Effector memory CD4-positive, alpha-beta T cell (primary cell): ENCODE measurements around the gene GRIK4.

Source experiments
- DNase-seq, 3 donors: peaks; one replicate each; pipeline ENCODE4 v3.0.0-alpha.2; 2020
- H3K27ac ChIP-seq: 2 replicates; pipeline ENCODE4 v1.7.0; 2013; ENCODE audit warnings: mild to moderate bottlenecking, low read length, moderate library complexity; ENCODE audit not compliant: insufficient read depth, poor library complexity, severe bottlenecking
- H3K27me3 ChIP-seq: replicated peaks from 2 replicates; pipeline ENCODE4 v1.7.0; 2013; ENCODE audit warnings: mild to moderate bottlenecking, low read length; ENCODE audit not compliant: insufficient read depth, control insufficient read depth, poor library complexity, severe bottlenecking
- H3K36me3 ChIP-seq: 2 replicates; pipeline ENCODE4 v1.7.0; 2013; ENCODE audit warnings: mild to moderate bottlenecking, low read length, moderate library complexity; ENCODE audit not compliant: control insufficient read depth, insufficient read depth
- H3K4me1 ChIP-seq: 2 replicates; pipeline ENCODE4 v1.7.0; 2013; ENCODE audit warnings: low read length, mild to moderate bottlenecking; ENCODE audit not compliant: control insufficient read depth, insufficient read depth, poor library complexity, severe bottlenecking
- H3K4me3 ChIP-seq: 2 replicates; pipeline ENCODE4 v1.7.0; 2013; ENCODE audit warnings: low read length, low read depth, mild to moderate bottlenecking; ENCODE audit not compliant: insufficient read depth, poor library complexity, severe bottlenecking
- H3K9me3 ChIP-seq: 2 replicates; pipeline ENCODE4 v1.7.0; 2013; ENCODE audit warnings: mild to moderate bottlenecking, low read length, moderate library complexity; ENCODE audit not compliant: control insufficient read depth

The GRIK4 gene

DNA sequence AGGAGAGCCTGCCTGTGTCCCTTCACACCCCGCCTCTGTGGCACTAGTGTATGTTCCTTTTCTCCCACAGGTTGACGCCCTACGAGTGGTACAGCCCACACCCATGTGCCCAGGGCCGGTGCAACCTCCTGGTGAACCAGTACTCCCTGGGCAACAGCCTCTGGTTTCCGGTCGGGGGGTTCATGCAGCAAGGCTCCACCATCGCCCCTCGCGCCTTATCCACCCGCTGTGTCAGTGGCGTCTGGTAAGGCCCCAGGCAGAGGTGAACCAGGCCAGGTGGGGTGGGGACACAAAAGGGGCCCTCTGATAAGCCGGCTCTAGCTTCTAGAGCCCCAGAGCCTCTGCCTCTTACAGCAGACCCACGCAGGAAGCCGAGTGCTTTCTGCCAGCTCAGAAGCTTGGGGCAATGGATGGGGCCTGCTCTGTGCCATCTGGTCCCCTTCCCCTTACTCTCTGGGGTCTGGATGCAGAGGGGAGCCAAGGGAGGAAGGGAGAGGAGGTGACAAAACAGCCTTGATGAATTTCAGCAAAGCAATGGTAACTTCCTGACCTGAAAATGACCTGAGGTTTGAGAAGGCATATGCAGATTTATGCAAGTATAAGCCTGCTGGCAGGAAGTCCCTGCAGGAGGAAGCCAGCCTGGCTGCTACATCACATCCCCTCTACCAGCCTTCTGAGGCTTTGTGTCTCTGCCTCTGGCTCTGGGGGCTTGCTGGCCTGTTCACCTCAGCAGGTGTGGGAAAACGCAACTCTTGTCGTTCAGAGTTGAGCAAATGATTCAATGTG is 445.4 kb downstream of the GRIK4 start:
- no peaks in the 10 kb centered on the region for H3K9me3 ChIP-seq
- H3K27ac ChIP-seq, result no peak overlapping the region
- no peak overlapping the region for H3K4me3 ChIP-seq
- H3K27me3 ChIP-seq, result no peaks in the 10 kb centered on the region
- no peaks in the 10 kb centered on the region for H3K36me3 ChIP-seq
- DNase-seq, result no peak
- H3K4me1 ChIP-seq, result peaks cover 7% of the 10 kb centered on the region

DNA sequence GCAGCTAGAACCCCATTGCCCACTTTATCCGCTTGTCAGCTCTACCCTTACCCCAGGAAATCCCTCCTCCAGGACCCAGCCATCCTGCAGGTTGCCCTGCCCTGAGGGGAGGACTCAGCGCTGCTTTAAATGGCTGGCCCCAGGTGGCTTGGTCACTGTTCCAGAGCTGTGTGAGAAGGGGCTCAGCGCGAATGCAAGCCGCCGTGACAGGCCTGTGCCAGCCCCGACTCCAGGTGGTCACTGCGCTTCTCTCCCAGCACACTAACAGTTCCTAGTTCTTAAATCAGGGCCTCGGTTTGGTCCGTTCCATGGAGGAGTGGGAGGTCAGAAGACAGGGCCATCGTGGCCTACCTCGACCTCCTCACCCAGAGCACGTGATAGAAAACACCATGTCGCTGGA is 446.6 kb downstream of the GRIK4 start:
- DNase-seq, result no peak

DNA sequence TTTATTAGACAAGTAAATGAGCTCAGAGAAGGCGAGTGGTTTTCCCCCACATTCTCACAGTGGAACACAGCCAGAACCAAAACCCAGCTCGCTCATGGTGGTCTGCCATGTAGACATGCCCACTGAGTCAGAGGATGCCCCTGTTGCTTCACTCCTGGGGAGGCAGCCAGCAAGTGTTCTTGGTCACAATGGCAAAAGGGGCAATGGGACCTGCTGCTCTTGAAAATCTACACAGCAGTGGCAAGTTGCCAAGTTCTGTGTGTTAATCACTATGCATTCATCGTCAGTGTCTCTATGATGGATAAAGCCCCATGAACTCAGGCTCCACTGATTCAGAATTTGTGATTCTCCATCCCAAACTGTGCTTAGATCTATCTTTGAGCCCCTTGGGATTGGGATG is 447.6 kb downstream of the GRIK4 start:
- Histone ChIP-seq H3K4me1 (peaks cover 7% of the 10 kb centered on the region), H3K4me3 (no peak overlapping the region), H3K36me3 (no peaks in the 10 kb centered on the region), H3K9me3 (no peaks in the 10 kb centered on the region), H3K27me3 (no peaks in the 10 kb centered on the region), H3K27ac (no peak overlapping the region)
- DNase-seq, result no peak

More for the DNA sequence above, 446.6 kb downstream of the GRIK4 start:
- no peak overlapping the region for H3K27ac ChIP-seq
- H3K36me3 ChIP-seq, result no peaks in the 10 kb centered on the region
- no peaks in the 10 kb centered on the region for H3K9me3 ChIP-seq
- no peaks in the 10 kb centered on the region for H3K27me3 ChIP-seq
- peaks cover 7% of the 10 kb centered on the region for H3K4me1 ChIP-seq
- H3K4me3 ChIP-seq, result no peak overlapping the region

DNA sequence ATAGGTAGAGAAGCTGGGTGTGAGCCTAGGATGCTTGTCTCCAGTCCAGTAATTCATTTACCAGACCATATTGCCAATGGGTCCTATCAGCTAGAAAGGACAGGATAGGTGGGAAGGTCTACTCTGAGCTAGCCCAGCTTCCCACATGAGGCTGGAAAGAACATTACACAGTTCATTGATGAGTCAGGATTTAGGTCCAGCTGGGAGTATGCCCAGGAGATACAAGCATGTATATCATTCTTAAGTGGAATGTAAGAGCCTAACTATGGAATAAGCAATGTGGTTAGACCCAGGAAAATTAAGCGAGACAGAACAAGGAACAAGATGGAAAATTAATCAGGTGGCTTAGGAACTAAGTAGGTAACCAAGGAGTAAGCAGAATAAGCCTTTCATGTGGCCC is 453.3 kb downstream of the GRIK4 start:
- Histone ChIP-seq H3K4me1 (no peaks in the 10 kb centered on the region), H3K36me3 (no peaks in the 10 kb centered on the region), H3K27me3 (no peaks in the 10 kb centered on the region), H3K9me3 (no peaks in the 10 kb centered on the region), H3K4me3 (no peak overlapping the region), H3K27ac (no peak overlapping the region)
- DNase-seq, result no peak

DNA sequence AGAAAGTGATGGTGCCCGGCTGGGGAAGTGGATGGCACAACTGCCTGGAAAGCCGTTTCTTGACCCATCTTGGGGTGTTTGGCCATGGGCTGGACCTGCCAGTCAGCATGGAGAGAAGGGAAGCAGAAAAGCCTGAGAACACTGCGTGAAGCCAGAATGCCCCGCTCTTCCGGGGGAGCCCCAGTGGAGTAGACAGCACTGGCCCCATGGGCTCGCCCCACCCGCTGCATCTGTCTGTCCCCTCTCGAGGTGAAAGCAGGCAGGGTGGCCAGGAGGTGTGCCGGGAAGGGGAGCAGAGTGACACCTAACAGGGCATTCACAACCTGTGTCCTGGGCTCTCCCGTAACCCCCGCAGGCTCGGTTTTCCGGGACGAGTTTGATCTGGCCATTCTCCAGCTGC is 455.3 kb downstream of the GRIK4 start:
- Histone ChIP-seq H3K4me3 (no peak overlapping the region), H3K9me3 (no peaks in the 10 kb centered on the region), H3K27ac (no peak overlapping the region), H3K36me3 (no peaks in the 10 kb centered on the region), H3K27me3 (no peaks in the 10 kb centered on the region), H3K4me1 (no peaks in the 10 kb centered on the region)
- DNase-seq, result no peak

GRCh38 chr11:120969993-120970392 is 458.4 kb downstream of the GRIK4 start:
- no peaks in the 10 kb centered on the region for H3K9me3 ChIP-seq
- H3K27ac ChIP-seq, result no peak overlapping the region
- DNase-seq, result no peak
- peaks cover 4% of the 10 kb centered on the region for H3K27me3 ChIP-seq
- no peak overlapping the region for H3K4me3 ChIP-seq
- no peaks in the 10 kb centered on the region for H3K4me1 ChIP-seq
- no peaks in the 10 kb centered on the region for H3K36me3 ChIP-seq

GRCh38 chr11:120971825-120972224 is 460.3 kb downstream of the GRIK4 start:
- H3K4me3 ChIP-seq, result no peak overlapping the region

GRCh38 chr11:120972621-120973020 is 461.1 kb downstream of the GRIK4 start:
- H3K27me3 ChIP-seq, result peaks cover 4% of the 10 kb centered on the region
- no peak overlapping the region for H3K27ac ChIP-seq
- no peak for DNase-seq
- H3K4me3 ChIP-seq, result no peak overlapping the region
- H3K4me1 ChIP-seq, result no peaks in the 10 kb centered on the region
- H3K9me3 ChIP-seq, result no peaks in the 10 kb centered on the region
- H3K36me3 ChIP-seq, result no peaks in the 10 kb centered on the region

More at GRCh38 chr11:120971825-120972224, 460.3 kb downstream of the GRIK4 start:
- no peak for DNase-seq
- H3K27me3 ChIP-seq, result peaks cover 4% of the 10 kb centered on the region
- H3K36me3 ChIP-seq, result no peaks in the 10 kb centered on the region
- H3K9me3 ChIP-seq, result no peaks in the 10 kb centered on the region
- no peaks in the 10 kb centered on the region for H3K4me1 ChIP-seq
- H3K27ac ChIP-seq, result no peak overlapping the region

GRCh38 chr11:120973501-120973900 is 462.0 kb downstream of the GRIK4 start:
- H3K9me3 ChIP-seq, result no peaks in the 10 kb centered on the region
- H3K4me3 ChIP-seq, result no peak overlapping the region
- peaks cover 4% of the 10 kb centered on the region for H3K27me3 ChIP-seq
- H3K36me3 ChIP-seq, result no peaks in the 10 kb centered on the region
- H3K27ac ChIP-seq, result no peak overlapping the region
- no peaks in the 10 kb centered on the region for H3K4me1 ChIP-seq
- no peak for DNase-seq

GRCh38 chr11:120974466-120974865 is 462.9 kb downstream of the GRIK4 start:
- Histone ChIP-seq H3K36me3 (no peaks in the 10 kb centered on the region), H3K27me3 (peaks cover 4% of the 10 kb centered on the region), H3K4me3 (no peak overlapping the region), H3K27ac (no peak overlapping the region), H3K4me1 (no peaks in the 10 kb centered on the region), H3K9me3 (no peaks in the 10 kb centered on the region)
- DNase-seq, result no peak
